ENCODE measurements around the gene ADAMTS2. TPM values are rescaled to one million over a fixed set of nuclear protein-coding genes. Genes with fewer than 3 reads are reported as not detected.
A peak's percentile ranks its signal among the peaks of the same experiment; 100 is the strongest.
"Not testable (repeated sequence)": the region's sequence is repeated elsewhere in the genome, so short reads cannot be mapped to it uniquely, and the experiment has no call there.

The ADAMTS2 gene
- polyA plus RNA-seq, 6 donors from 2014 or later, result not detected

DNA sequence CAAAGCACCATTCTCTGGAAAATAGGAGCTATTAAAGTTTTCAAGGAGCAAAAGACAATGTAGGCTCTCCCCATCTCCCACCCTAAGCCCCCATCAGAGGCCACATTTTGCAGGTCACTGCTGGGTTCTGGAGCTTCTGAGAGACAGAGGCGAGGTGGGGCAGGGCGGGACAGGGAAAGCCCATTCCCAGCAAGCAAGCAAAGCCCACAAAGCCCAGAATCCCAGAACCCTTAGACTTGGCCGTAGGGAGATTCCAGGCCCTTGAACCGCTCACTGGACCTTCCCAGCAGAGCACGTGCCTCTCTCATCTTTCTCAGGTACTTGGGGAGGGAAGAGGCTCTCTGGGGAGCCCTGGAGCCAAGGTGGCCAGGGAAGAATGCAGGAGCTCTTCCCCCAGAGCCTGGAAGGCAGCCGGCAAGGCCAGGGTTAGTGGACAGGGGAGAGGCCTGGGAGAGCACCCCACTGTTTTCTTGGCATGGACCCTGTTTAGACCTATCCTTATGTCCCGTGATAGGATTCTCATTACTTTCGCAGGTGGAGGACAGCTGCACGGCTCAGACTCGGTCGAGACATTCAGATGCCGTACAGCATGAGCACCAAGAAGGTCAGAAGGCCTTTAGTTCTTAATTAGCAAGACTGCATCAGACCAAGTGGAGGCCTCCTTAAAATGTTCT is 232.7 kb downstream of the ADAMTS2 start:
- Mint-ChIP-seq H3K4me3 (no peak overlapping the region), H3K36me3 (peaks cover 7 to 21% of the 10 kb centered on the region in 2 donors)
- no peak for DNase-seq

DNA sequence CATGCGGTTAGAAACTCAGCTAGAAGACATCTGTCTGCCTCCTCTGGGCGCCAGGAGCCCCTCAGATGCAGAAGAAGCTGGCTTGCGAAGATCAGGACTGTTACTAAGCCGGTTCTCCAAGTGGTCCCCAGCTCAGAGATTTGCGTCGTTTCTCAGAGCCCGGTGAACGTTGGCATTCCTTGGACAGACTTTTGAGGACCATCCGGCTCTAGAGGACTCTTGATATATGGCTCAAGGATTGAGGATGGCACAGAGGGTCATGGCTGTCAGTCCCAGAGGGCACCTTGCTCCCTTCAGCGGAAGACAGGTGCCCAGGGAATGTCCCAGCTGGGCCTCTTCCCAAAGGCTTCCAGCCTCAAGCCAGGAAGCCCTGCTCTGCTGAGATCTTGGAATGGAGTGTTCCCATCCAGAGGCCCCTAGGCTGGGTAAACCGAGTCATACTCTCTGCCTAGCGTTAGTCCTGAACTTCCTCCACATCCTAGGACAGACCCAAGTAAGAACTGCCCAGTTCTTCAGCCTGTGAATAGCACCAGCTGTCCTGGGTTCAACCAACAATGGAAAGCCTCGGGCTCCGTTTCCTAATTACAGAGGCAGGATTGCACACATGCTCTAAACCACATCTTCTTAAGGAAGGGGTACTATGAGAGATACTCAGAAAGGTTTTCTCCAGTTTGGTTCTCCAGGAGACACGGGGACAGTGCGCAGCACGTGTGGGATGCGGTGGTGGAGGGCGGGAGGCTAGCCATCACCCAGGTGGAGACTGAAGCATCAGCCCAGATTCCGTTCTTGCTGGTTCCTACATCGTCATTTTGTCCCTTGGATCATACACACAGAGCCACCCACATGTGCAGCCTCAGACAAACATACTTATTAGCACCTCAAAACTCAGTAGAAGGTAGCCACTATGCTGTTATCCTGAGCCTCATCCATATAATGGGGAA is 233.7 kb downstream of the ADAMTS2 start:
- no peak for DNase-seq

More for the DNA sequence above, 232.7 kb downstream of the ADAMTS2 start:
- Mint-ChIP-seq H3K27ac (peak overlapping the region in 1 of 6 donors; percentile 17), H3K9me3 (peaks cover 22 to 65% (median 45%) of the 10 kb centered on the region in 7 donors), H3K4me1 (no peaks in the 10 kb centered on the region), H3K27me3 (no peaks in the 10 kb centered on the region)
- no peak for ATAC-seq (ENCODE audit: low read depth in 2 of 2)

DNA sequence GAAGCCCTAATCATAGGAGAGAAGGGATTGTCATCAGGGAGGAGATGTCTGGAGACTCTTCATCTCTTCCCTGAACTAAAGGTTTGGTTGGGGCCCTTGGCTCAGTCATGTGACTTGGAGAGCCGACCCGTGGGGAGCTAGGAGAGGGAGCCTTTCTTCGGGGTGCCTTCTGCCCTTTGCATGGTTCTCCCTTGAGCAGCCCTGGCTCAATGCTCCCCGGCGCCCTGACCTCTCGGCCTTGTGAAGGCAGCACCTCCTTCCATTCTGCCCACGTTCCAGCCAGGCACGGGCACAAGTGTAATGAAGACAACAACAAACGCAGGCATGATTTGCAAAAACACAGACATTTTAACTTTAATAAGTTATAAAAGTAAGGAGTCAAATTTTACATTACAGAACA is 234.7 kb downstream of the ADAMTS2 start:
- H3K36me3 Mint-ChIP-seq, result peaks cover 7 to 18% of the 10 kb centered on the region in 2 donors
- ATAC-seq (ENCODE audit: low read depth in 2 of 2), result no peak
- no peak overlapping the region for H3K4me3 Mint-ChIP-seq
- no peak overlapping the region for H3K27ac Mint-ChIP-seq
- H3K4me1 Mint-ChIP-seq, result no peaks in the 10 kb centered on the region
- DNase-seq, result no peak
- peaks cover 20 to 71% (median 41%) of the 10 kb centered on the region in 7 donors for H3K9me3 Mint-ChIP-seq
- no peaks in the 10 kb centered on the region for H3K27me3 Mint-ChIP-seq

More for the DNA sequence above, 233.7 kb downstream of the ADAMTS2 start:
- ATAC-seq (ENCODE audit: low read depth in 2 of 2), result no peak
- Mint-ChIP-seq H3K27ac (no peak overlapping the region), H3K4me3 (no peak overlapping the region), H3K9me3 (peaks cover 24 to 72% (median 46%) of the 10 kb centered on the region in 7 donors), H3K36me3 (peaks cover 7 to 21% of the 10 kb centered on the region in 2 donors), H3K4me1 (no peaks in the 10 kb centered on the region), H3K27me3 (no peaks in the 10 kb centered on the region)

DNA sequence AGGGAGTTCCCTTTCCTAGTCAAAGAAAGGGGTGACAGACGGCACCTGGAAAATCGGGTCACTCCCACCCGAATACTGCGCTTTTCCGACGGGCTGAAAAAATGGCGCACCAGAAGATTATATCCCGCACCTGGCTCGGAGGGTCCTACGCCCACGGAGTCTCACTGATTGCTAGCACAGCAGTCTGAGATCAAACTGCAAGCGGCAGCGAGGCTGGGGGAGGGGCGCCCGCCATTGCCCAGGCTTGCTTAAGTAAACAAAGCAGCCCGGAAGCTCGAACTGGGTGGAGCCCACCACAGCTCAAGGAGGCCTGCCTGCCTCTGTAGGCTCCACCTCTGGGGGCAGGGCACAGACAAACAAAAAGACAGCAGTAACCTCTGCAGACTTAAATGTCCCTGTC is 244.0 kb downstream of the ADAMTS2 start:
- H3K9me3 Mint-ChIP-seq, result peaks cover 0 to 39% (median 29%) of the 10 kb centered on the region in 7 donors
- DNase-seq; H3K4me1 Mint-ChIP-seq; ATAC-seq (ENCODE audit: low read depth in 2 of 2); H3K27me3 Mint-ChIP-seq; H3K27ac Mint-ChIP-seq; H3K36me3 Mint-ChIP-seq; H3K4me3 Mint-ChIP-seq: not testable (repeated sequence)

GRCh38 chr5:179089502-179089901 is 255.8 kb downstream of the ADAMTS2 start:
- Mint-ChIP-seq H3K27me3 (no peaks in the 10 kb centered on the region), H3K9me3 (peaks cover 26 to 93% (median 82%) of the 10 kb centered on the region in 7 donors), H3K4me3 (no peak overlapping the region), H3K27ac (no peak overlapping the region), H3K36me3 (peaks cover 45 to 46% of the 10 kb centered on the region in 2 donors), H3K4me1 (no peaks in the 10 kb centered on the region)
- DNase-seq, result no peak
- ATAC-seq (ENCODE audit: low read depth in 2 of 2), result no peak

DNA sequence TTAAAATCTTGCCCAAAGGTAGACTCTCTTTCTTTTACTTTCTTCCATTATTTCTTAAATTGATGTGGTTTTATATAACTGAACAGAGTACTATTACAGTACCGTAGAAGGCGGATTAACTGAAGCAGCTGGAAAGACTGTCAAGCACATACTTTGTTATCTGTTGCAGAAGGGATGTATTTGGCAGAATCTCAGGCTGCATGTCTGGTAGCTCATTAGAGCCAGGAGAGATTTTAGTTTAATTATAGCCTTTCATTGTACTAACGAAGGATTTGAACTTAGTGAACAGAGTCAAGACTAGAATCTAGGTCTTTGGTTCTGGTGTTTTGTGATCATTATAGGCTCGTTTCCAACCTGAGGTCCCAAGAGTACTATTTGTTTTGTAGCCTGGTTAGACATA is 264.5 kb downstream of the ADAMTS2 start:
- H3K4me3 Mint-ChIP-seq, result peak overlapping the region in 1 of 8 donors; percentile 45
- ATAC-seq (ENCODE audit: low read depth in 2 of 2) (no peak), DNase-seq (no peak)
- H3K9me3 Mint-ChIP-seq, result peaks cover 26 to 92% (median 86%) of the 10 kb centered on the region in 7 donors
- H3K27me3 Mint-ChIP-seq, result no peaks in the 10 kb centered on the region
- H3K27ac Mint-ChIP-seq, result no peak overlapping the region
- H3K4me1 Mint-ChIP-seq, result no peaks in the 10 kb centered on the region
- H3K36me3 Mint-ChIP-seq, result peaks cover 54 to 60% of the 10 kb centered on the region in 2 donors

DNA sequence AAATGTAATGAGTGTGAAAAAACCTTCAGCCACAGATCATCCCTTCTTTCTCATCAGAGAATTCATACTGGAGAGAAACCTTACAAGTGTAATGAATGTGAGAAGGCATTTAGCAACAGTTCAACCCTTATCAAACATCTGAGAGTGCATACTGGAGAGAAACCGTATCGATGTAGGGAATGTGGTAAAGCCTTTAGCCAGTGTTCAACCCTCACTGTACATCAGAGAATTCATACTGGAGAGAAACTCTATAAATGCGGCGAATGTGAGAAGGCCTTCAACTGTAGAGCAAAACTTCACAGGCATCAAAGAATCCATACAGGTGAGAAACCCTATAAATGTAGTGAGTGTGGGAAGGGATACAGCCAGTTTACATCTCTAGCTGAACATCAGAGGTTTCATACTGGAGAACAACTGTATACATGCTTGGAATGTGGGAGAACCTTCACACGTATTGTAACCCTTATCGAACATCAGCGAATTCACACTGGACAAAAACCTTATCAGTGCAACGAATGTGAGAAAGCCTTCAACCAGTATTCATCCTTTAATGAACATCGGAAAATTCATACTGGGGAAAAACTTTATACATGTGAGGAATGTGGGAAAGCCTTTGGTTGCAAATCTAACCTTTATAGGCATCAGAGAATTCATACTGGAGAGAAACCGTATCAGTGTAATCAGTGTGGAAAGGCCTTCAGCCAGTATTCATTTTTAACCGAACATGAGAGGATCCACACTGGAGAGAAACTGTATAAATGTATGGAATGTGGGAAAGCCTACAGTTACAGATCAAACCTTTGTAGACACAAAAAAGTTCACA is 265.9 kb downstream of the ADAMTS2 start:
- no peaks in the 10 kb centered on the region for H3K4me1 Mint-ChIP-seq
- H3K36me3 Mint-ChIP-seq, result peaks cover 55 to 56% of the 10 kb centered on the region in 2 donors
- no peak for ATAC-seq (ENCODE audit: low read depth in 2 of 2)
- no peak overlapping the region for H3K27ac Mint-ChIP-seq
- H3K27me3 Mint-ChIP-seq, result no peaks in the 10 kb centered on the region
- H3K4me3 Mint-ChIP-seq, result no peak overlapping the region
- DNase-seq, result no peak
- H3K9me3 Mint-ChIP-seq, result peaks cover 23 to 90% (median 85%) of the 10 kb centered on the region in 7 donors

- ATAC-seq (ENCODE audit: low read depth in 2 of 2), result no peak
- Mint-ChIP-seq H3K4me3 (peak overlapping the region in 1 of 8 donors; percentile 58), H3K27me3 (no peaks in the 10 kb centered on the region), H3K27ac (peak overlapping the region in 2 of 6 donors; percentile 29 to 67), H3K4me1 (peaks cover 12 to 18% (median 14%) of the 10 kb centered on the region in 3 donors), H3K36me3 (peaks cover 48 to 60% of the 10 kb centered on the region in 2 donors), H3K9me3 (peaks cover 6 to 55% (median 43%) of the 10 kb centered on the region in 7 donors)
- no peak for DNase-seq
These were observed 279.6 kb downstream of the ADAMTS2 start for GRCh38 chr5:179065703-179066102.

GRCh38 chr5:179061025-179061424 is 284.2 kb downstream of the ADAMTS2 start:
- peaks cover 5 to 11% (median 10%) of the 10 kb centered on the region in 3 donors for H3K27me3 Mint-ChIP-seq
- ATAC-seq (ENCODE audit: low read depth in 2 of 2) (no peak), DNase-seq (no peak)
- H3K36me3 Mint-ChIP-seq, result peaks cover 15 to 52% of the 10 kb centered on the region in 2 donors
- peak overlapping the region in 1 of 6 donors; percentile 54 for H3K27ac Mint-ChIP-seq
- peaks cover 5 to 28% (median 25%) of the 10 kb centered on the region in 7 donors for H3K9me3 Mint-ChIP-seq
- peaks cover 22 to 27% (median 26%) of the 10 kb centered on the region in 3 donors for H3K4me1 Mint-ChIP-seq
- peak overlapping the region; percentile 90 to 98 (median 94) for H3K4me3 Mint-ChIP-seq

Other genes with a start within 250 kb of the ADAMTS2 start
- gene RUFY1, start 205.1 kb upstream of the ADAMTS2 start, polyA plus RNA-seq (ENCODE audit: low read depth in 6 of 6), result 10 to 100 TPM; 12.9 to 63.5 (median 42.2) TPM

All from naive B cell (primary cell).